Measurements from ENCODE around the gene LGI2. TPM values are rescaled to one million over a fixed set of nuclear protein-coding genes. Genes with fewer than 3 reads are reported as not detected.
A peak's percentile ranks its signal among the peaks of the same experiment; 100 is the strongest.

The LGI2 gene
- total and polyA plus RNA-seq, 2 of the 8 experiments (the other 6 are each of a cell fraction or from before 2014, with no cell fraction given) = 2.3 to 4.0 TPM

DNA sequence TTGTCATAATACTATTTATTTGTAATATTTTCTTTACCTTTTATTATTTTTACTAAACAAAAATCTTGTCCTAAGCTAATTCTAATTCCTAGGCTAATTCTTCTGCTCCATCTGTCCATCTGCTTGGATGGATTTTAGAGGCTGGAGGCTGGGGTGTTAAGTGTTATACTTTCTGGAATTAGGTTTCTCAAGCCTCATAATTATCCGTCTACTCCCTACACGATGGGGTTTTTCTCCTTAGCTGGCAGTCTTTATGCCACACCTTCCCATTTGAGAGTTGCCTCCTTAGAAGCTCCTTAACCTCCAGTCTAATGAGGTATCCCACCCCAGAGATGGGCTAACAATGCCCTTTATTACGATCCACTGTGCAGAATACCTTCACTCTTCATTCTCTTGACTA lies 37.6 kb upstream of the LGI2 start:
- DNase-seq (ENCODE audit: low read depth in 1 of 2, low spot score in 2 of 2) = no peak
- H3K18ac ChIP-seq (ENCODE audit: extremely low read depth, low read length) = no peak overlapping the region
- H3K4me1 ChIP-seq (replicated peaks in 1 of 4; ENCODE audit: control insufficient read depth in 3 of 4, insufficient read depth in 4 of 4, low read length in 3 of 4) = peaks cover 2 to 23% (median 15%) of the 10 kb centered on the region in 4 experiments
- no peak overlapping the region for H3K4ac ChIP-seq (replicated peaks; ENCODE audit: insufficient read length, low read depth, low read length)
- no peak overlapping the region for H3K9ac ChIP-seq (replicated peaks in 1 of 4; ENCODE audit: extremely low read depth in 1 of 4, low read depth in 3 of 4, low read length in 3 of 4)
- 95% methylated on average over 3 of the region's 3 CpGs; no CpG with 5 or more reads in 1 of the 2 experiments for WGBS, 2 experiments (ENCODE audit: extremely low coverage in 1 of 2, insufficient coverage in 1 of 2, insufficient read length in 1 of 2, insufficient replicate concordance in 2 of 2, low coverage in 1 of 2, low lambda C conversion rate in 2 of 2, missing lambda C conversion rate in 1 of 2)
- H3K23ac ChIP-seq (ENCODE audit: insufficient read length) = no peak overlapping the region
- H3K79me2 ChIP-seq (ENCODE audit: control insufficient read depth in 1 of 2, insufficient read depth in 2 of 2, low read length in 2 of 2) = no peaks in the 10 kb centered on the region
- H3K79me1 ChIP-seq (ENCODE audit: low read depth, low read length) = no peaks in the 10 kb centered on the region
- no peak overlapping the region for H2AK5ac ChIP-seq (ENCODE audit: low read depth, low read length)
- H3K56ac ChIP-seq (replicated peaks; ENCODE audit: insufficient read length, low read depth, low read length) = no peak overlapping the region
- no peak overlapping the region for H2BK20ac ChIP-seq (ENCODE audit: low read length)
- no peak overlapping the region for H2AFZ ChIP-seq (ENCODE audit: low read length)
- H2BK120ac ChIP-seq (replicated peaks; ENCODE audit: low read depth, low read length) = no peak overlapping the region
- no peak overlapping the region for H4K91ac ChIP-seq (replicated peaks; ENCODE audit: insufficient read length, low read length)
- no peak overlapping the region for H4K8ac ChIP-seq (ENCODE audit: extremely low read depth, insufficient read depth, low read length)
- no peak overlapping the region for H3K4me3 ChIP-seq (ENCODE audit: extremely low read depth in 1 of 4, insufficient read depth in 2 of 4, low read depth in 3 of 4, low read length in 4 of 4)
- TF ChIP-seq SRF (IDR thresholded peaks at IDR 0.05; ENCODE audit: low read depth, low read length) = no peak
- TF ChIP-seq, protein P1, sequence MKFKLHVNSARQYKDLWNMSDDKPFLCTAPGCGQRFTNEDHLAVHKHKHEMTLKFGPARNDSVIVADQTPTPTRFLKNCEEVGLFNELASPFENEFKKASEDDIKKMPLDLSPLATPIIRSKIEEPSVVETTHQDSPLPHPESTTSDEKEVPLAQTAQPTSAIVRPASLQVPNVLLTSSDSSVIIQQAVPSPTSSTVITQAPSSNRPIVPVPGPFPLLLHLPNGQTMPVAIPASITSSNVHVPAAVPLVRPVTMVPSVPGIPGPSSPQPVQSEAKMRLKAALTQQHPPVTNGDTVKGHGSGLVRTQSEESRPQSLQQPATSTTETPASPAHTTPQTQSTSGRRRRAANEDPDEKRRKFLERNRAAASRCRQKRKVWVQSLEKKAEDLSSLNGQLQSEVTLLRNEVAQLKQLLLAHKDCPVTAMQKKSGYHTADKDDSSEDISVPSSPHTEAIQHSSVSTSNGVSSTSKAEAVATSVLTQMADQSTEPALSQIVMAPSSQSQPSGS (IDR thresholded peaks at IDR 0.05; ENCODE audit: low read length) = no peak
- H4K20me1 ChIP-seq (replicated peaks in 1 of 2; ENCODE audit: control insufficient read depth in 1 of 2, insufficient read depth in 2 of 2, low read length in 2 of 2) = no peaks in the 10 kb centered on the region
- no peak for FAIRE-seq
- H3K14ac ChIP-seq (ENCODE audit: insufficient read length) = no peak overlapping the region
- H4K5ac ChIP-seq (ENCODE audit: insufficient read length, low read depth, low read length) = no peak overlapping the region
- H3K36me3 ChIP-seq (ENCODE audit: control insufficient read depth in 2 of 4, insufficient read depth in 4 of 4, low read length in 3 of 4) = no peaks in the 10 kb centered on the region
- no peak overlapping the region for H3K27ac ChIP-seq (ENCODE audit: low read depth, low read length)
- H2BK5ac ChIP-seq (ENCODE audit: low read depth, low read length) = no peak overlapping the region
- H2BK12ac ChIP-seq (ENCODE audit: low read depth, low read length) = peak overlapping the region; percentile 35; the same call in 1 of the 2 replicates
- H3K4me2 ChIP-seq (ENCODE audit: insufficient read depth in 1 of 2, low read depth in 2 of 2, low read length in 2 of 2) = no peak overlapping the region
- CTCF ChIA-PET (ENCODE audit: partially characterized antibody) = interaction anchor here (1.5 to 4.9 kb wide), 2 partner anchors 8 to 23 kb away, joined by 3 to 24 read pairs; no protein-coding TSS in a partner anchor
- H3K23me2 ChIP-seq (ENCODE audit: low read depth, low read length) = no peaks in the 10 kb centered on the region
- H2BK15ac ChIP-seq (ENCODE audit: low read length) = no peak overlapping the region
- POLR2A ChIA-PET (ENCODE audit: partially characterized antibody) = no interaction called here
- no peaks in the 10 kb centered on the region for H3K27me3 ChIP-seq (replicated peaks in 1 of 4; ENCODE audit: control insufficient read depth in 3 of 4, extremely low read depth in 1 of 4, insufficient read depth in 3 of 4, low read length in 3 of 4)
- H3K9me3 ChIP-seq (ENCODE audit: insufficient read depth in 2 of 2, low read depth in 1 of 2, low read length in 1 of 2) = no peaks in the 10 kb centered on the region

Data from H1 (cell line).